HCT116 (cell line): ENCODE measurements around the gene APLP1. TPM values are rescaled to one million over a fixed set of nuclear protein-coding genes. Genes with fewer than 3 reads are reported as not detected.

Experiments used
- ATAC-seq: fragments of 200-7000 bp; cut with Tn5 transposase; 2 replicates; pipeline ENCODE4 v1.9.1; 2020; ENCODE audit warnings: mild to moderate bottlenecking, moderate library complexity
- BruUV-seq: library from RNA; stranded (reverse); fragments of 400-500 nt; replicated peaks from 2 replicates; lab custom pipeline; 2021; lab: Mats Ljungman, UMichigan
- CTCF ChIA-PET: fragments of 300-600 bp; sonication (Branson Sonifier 250); formaldehyde crosslinking; loops from one replicate; lab custom pipeline; 2021; ENCODE audit warnings: antibody characterized with exemption; lab: Charles Lee
- POLR2A ChIA-PET: fragments of 300-600, 350-600 bp; sonication (Branson Sonifier 250); formaldehyde crosslinking; loops from one replicate; lab custom pipeline; 2021; ENCODE audit warnings: antibody characterized with exemption; lab: Charles Lee
- RAD21 ChIA-PET, 2 experiments: fragments of 300-600 bp; sonication (Branson Sonifier 250); formaldehyde crosslinking; loops; one replicate each; lab custom pipeline; 2023; ENCODE audit warnings: low total read pairs in 2 of 2; ENCODE audit not compliant: uncharacterized antibody in 2 of 2, unreplicated experiment in 2 of 2, low non-redundant PET in 1 of 2; lab: Charles Lee
- DNase-seq: peaks from one replicate; pipeline ENCODE4 v3.0.0-alpha.2; 2010; ENCODE audit warnings: low read depth, low spot score
- H2AFZ ChIP-seq: fragments of 200-600 bp; shearing (Covaris generic), sonication (generic); 2 replicates; pipeline ENCODE4 v1.6.1; 2017; ENCODE audit warnings: low read depth, mixed run types, mixed read lengths, antibody characterized with exemption, low read length; ENCODE audit not compliant: poor library complexity, severe bottlenecking
- H3K27ac ChIP-seq: 2 replicates; pipeline ENCODE4 v1.5.1; 2012; ENCODE audit warnings: low read depth, low read length
- H3K27me3 ChIP-seq: fragments of 200-600 bp; sonication (generic); 2 replicates; pipeline ENCODE4 v1.6.1; 2016; ENCODE audit warnings: mixed run types, low read length, mixed read lengths; ENCODE audit not compliant: insufficient read depth
- H3K36me3 ChIP-seq, 2 experiments: fragments of 200-500 bp in 1 of 2; fragments of 200-600 bp in 1 of 2; sonication (Bioruptor generic) in 1 of 2; sonication (generic) in 1 of 2; 2 replicates each; pipeline versions ENCODE4 v1.5.1 to v1.6.1; 2014 to 2016; ENCODE audit warnings: low read length in 2 of 2, inconsistent platforms in 1 of 2, mixed read lengths in 1 of 2, mixed run types in 1 of 2; ENCODE audit not compliant: insufficient read depth in 2 of 2, control insufficient read depth in 1 of 2
- H3K4me1 ChIP-seq, 2 experiments: fragments of 200-600 bp in 1 of 2; sonication (generic) in 1 of 2; 2 replicates each; pipeline versions ENCODE4 v1.5.1 to v1.6.1; 2012 to 2017; ENCODE audit warnings: low read length in 2 of 2, inconsistent platforms in 1 of 2, mild to moderate bottlenecking in 1 of 2, mixed read lengths in 1 of 2, mixed run types in 1 of 2, moderate library complexity in 1 of 2; ENCODE audit not compliant: insufficient read depth in 2 of 2, control insufficient read depth in 1 of 2
- H3K4me2 ChIP-seq: fragments of 200-600 bp; sonication (generic); 2 replicates; pipeline ENCODE4 v1.6.1; 2017; ENCODE audit warnings: mixed run types, low read length, mixed read lengths
- H3K4me3 ChIP-seq, 2 experiments: fragments of 200-600 bp in 1 of 2; sonication (generic) in 1 of 2; replicated peaks in 1 of 2; 2 replicates each; pipeline ENCODE4 v1.5.1; 2011 to 2016; ENCODE audit warnings: low read length in 2 of 2, control low read depth in 1 of 2, low read depth in 1 of 2, mild to moderate bottlenecking in 1 of 2, mixed read lengths in 1 of 2, mixed run types in 1 of 2
- H3K79me2 ChIP-seq: fragments of 200-600 bp; sonication (generic); 2 replicates; pipeline ENCODE4 v1.6.1; 2017; ENCODE audit warnings: mild to moderate bottlenecking, mixed run types, low read length, moderate library complexity, mixed read lengths; ENCODE audit not compliant: insufficient read depth
- H3K9ac ChIP-seq: fragments of 200-600 bp; sonication (generic); 2 replicates; pipeline ENCODE4 v1.6.1; 2016; ENCODE audit warnings: low read length, mixed read lengths
- H3K9me2 ChIP-seq: fragments of 200-600 bp; sonication (generic), shearing (Covaris generic); 2 replicates; pipeline ENCODE4 v1.6.1; 2017; ENCODE audit warnings: mixed run types, mild to moderate bottlenecking, moderate library complexity; ENCODE audit not compliant: insufficient read depth
- H3K9me3 ChIP-seq, 2 experiments: fragments of 200-500 bp in 1 of 2; fragments of 200-600 bp in 1 of 2; sonication (Bioruptor generic) in 1 of 2; sonication (generic) in 1 of 2; 2 replicates each; pipeline ENCODE4 v1.6.1; 2014 to 2017; ENCODE audit warnings: low read length in 2 of 2, mixed read lengths in 2 of 2, inconsistent platforms in 1 of 2, low read depth in 1 of 2, mild to moderate bottlenecking in 1 of 2, mixed run types in 1 of 2, moderate library complexity in 1 of 2; ENCODE audit not compliant: control insufficient read depth in 1 of 2, insufficient read depth in 1 of 2
- H4K20me1 ChIP-seq: fragments of 200-600 bp; sonication (generic), shearing (Covaris generic); 2 replicates; pipeline ENCODE4 v1.6.1; 2017; ENCODE audit warnings: mixed run types, mild to moderate bottlenecking, moderate library complexity; ENCODE audit not compliant: insufficient read depth
- CBX3 ChIP-seq: IDR thresholded peaks from 2 replicates; pipeline ENCODE4 v1.6.1; 2012; ENCODE audit warnings: low read depth
- CEBPB ChIP-seq: IDR thresholded peaks from 2 replicates; pipeline ENCODE4 v1.6.1; 2012; ENCODE audit warnings: low read depth
- EGR1 ChIP-seq: IDR thresholded peaks from 2 replicates; pipeline ENCODE4 v1.6.1; 2012; ENCODE audit warnings: low read depth
- EZH2 ChIP-seq: fragments of 200-600 bp; sonication (generic); IDR thresholded peaks from 2 replicates; pipeline ENCODE4 v1.6.1; 2017; ENCODE audit warnings: antibody characterized with exemption, mixed run types
- EZH2phosphoT487 ChIP-seq: fragments of 200-600 bp; IDR thresholded peaks from 2 replicates; pipeline ENCODE4 v1.6.1; 2018; ENCODE audit warnings: antibody characterized with exemption, borderline replicate concordance
- FOSL1 ChIP-seq: IDR thresholded peaks from 2 replicates; pipeline ENCODE4 v1.6.1; 2012; ENCODE audit warnings: low read depth
- JUND ChIP-seq: IDR thresholded peaks from 2 replicates; pipeline ENCODE4 v1.6.1; 2012
- POLR2A ChIP-seq: IDR thresholded peaks from 2 replicates; pipeline ENCODE4 v1.7.0; 2011; ENCODE audit warnings: borderline replicate concordance; ENCODE audit not compliant: insufficient read depth, insufficient read length; ENCODE audit errors: extremely low read depth
- RAD21 ChIP-seq: IDR thresholded peaks from 2 replicates; pipeline ENCODE4 v1.6.1; 2012; ENCODE audit warnings: low read depth, mild to moderate bottlenecking
- SRF ChIP-seq: IDR thresholded peaks from 2 replicates; pipeline ENCODE4 v1.6.1; 2012; ENCODE audit warnings: low read depth
- ZNF274 ChIP-seq: fragments of 200-500 bp; sonication (Bioruptor generic); IDR thresholded peaks from 2 replicates; pipeline ENCODE4 v1.6.1; 2014; ENCODE audit warnings: mild to moderate bottlenecking, low read depth, low read length, inconsistent platforms
- intact Hi-C: fragments of 100-400 bp; cut with micrococcal nuclease; formaldehyde crosslinking; loops from 2 replicates; pipeline ENCODE4 v1.10.0; 2022
- total RNA-seq: library from RNA; stranded (reverse); gene quantifications from one replicate; pipeline ENCODE4 v1.2.1, GENCODE V29; 2021; ENCODE audit not compliant: unreplicated experiment
- TF ChIP-seq, protein P1 (sequence below): IDR thresholded peaks from 2 replicates; pipeline ENCODE4 v1.6.1; 2012; ENCODE audit warnings: low read depth
- TF ChIP-seq, protein P2 (sequence below): IDR thresholded peaks from 2 replicates; pipeline ENCODE4 v1.6.1; 2011; ENCODE audit warnings: mild to moderate bottlenecking, low read length, moderate library complexity; ENCODE audit not compliant: insufficient replicate concordance; ENCODE audit errors: extremely low read depth

APLP1 gene
- total RNA-seq, 1 experiment from 2014 or later, result 41.2 TPM

DNA sequence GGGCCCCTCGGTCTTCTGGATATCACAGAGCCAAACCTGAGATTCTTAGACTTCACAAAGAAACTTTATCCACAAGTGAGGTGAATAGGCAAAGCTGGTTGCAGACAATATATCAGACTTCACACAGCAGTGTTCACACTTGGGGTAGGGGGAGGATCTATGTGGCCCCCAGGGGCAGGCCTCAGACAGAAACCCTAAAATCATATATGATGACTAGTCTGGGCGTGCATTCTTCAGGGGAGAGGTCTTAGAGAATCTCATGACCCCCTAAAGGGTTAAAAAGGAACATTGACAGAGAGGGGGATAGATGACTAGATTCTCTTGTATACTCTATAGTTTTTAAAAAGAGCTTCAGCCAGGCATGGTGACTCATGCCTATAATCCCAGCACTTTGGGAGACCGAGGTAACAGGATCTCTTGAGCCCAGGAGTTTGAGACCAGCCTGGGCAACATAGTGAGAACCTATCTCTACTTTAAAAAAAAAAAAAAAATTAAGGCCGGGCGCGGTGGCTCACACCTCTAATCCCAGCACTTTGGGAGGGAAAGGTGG, 36.9 kb downstream of the APLP1 start:
- ATAC-seq (no peak), DNase-seq (no peak)
- intact Hi-C loops, result no loop called here
- H2AFZ ChIP-seq, result no peak overlapping the region
- H3K4me1 ChIP-seq, result peaks cover 17 to 49% of the 10 kb centered on the region in 2 experiments
- no peaks in the 10 kb centered on the region for H3K27me3 ChIP-seq
- ChIA-PET POLR2A (interaction anchor here (0.7 kb wide), 1 partner anchor 35 kb away, joined by 3 read pairs; no protein-coding TSS in a partner anchor), RAD21 (no interaction called here), CTCF (no interaction called here)
- no peaks in the 10 kb centered on the region for H3K9me3 ChIP-seq
- H3K36me3 ChIP-seq, result no peaks in the 10 kb centered on the region
- H3K9me2 ChIP-seq, result no peaks in the 10 kb centered on the region
- no TSS peak for BruUV-seq
- H3K4me2 ChIP-seq, result peak overlapping the region; percentile 25; the same call in 1 of the 2 replicates
- H3K9ac ChIP-seq, result no peak overlapping the region
- no peak for TF ChIP-seq EGR1
- no peak for TF ChIP-seq CBX3
- TF ChIP-seq, protein P1, sequence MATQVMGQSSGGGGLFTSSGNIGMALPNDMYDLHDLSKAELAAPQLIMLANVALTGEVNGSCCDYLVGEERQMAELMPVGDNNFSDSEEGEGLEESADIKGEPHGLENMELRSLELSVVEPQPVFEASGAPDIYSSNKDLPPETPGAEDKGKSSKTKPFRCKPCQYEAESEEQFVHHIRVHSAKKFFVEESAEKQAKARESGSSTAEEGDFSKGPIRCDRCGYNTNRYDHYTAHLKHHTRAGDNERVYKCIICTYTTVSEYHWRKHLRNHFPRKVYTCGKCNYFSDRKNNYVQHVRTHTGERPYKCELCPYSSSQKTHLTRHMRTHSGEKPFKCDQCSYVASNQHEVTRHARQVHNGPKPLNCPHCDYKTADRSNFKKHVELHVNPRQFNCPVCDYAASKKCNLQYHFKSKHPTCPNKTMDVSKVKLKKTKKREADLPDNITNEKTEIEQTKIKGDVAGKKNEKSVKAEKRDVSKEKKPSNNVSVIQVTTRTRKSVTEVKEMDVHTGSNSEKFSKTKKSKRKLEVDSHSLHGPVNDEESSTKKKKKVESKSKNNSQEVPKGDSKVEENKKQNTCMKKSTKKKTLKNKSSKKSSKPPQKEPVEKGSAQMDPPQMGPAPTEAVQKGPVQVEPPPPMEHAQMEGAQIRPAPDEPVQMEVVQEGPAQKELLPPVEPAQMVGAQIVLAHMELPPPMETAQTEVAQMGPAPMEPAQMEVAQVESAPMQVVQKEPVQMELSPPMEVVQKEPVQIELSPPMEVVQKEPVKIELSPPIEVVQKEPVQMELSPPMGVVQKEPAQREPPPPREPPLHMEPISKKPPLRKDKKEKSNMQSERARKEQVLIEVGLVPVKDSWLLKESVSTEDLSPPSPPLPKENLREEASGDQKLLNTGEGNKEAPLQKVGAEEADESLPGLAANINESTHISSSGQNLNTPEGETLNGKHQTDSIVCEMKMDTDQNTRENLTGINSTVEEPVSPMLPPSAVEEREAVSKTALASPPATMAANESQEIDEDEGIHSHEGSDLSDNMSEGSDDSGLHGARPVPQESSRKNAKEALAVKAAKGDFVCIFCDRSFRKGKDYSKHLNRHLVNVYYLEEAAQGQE, result no peak
- no peak for TF ChIP-seq ZNF274
- TF ChIP-seq, protein P2, sequence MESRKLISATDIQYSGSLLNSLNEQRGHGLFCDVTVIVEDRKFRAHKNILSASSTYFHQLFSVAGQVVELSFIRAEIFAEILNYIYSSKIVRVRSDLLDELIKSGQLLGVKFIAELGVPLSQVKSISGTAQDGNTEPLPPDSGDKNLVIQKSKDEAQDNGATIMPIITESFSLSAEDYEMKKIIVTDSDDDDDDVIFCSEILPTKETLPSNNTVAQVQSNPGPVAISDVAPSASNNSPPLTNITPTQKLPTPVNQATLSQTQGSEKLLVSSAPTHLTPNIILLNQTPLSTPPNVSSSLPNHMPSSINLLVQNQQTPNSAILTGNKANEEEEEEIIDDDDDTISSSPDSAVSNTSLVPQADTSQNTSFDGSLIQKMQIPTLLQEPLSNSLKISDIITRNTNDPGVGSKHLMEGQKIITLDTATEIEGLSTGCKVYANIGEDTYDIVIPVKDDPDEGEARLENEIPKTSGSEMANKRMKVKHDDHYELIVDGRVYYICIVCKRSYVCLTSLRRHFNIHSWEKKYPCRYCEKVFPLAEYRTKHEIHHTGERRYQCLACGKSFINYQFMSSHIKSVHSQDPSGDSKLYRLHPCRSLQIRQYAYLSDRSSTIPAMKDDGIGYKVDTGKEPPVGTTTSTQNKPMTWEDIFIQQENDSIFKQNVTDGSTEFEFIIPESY, result no peak
- TF ChIP-seq SRF, result no peak
- TF ChIP-seq EZH2phosphoT487, result no peak
- TF ChIP-seq FOSL1, result no peak
- no peak for TF ChIP-seq RAD21
- TF ChIP-seq EZH2, result no peak
- no peak for TF ChIP-seq POLR2A
- TF ChIP-seq JUND, result no peak
- TF ChIP-seq CEBPB, result no peak
- no peaks in the 10 kb centered on the region for H4K20me1 ChIP-seq
- H3K27ac ChIP-seq, result no peak overlapping the region
- peaks cover under 1% of the 10 kb centered on the region; the same call in 1 of the 2 replicates for H3K79me2 ChIP-seq
- no peak overlapping the region for H3K4me3 ChIP-seq
